IMR-90 (cell line): ENCODE measurements around the gene TAAR1. TPM values are rescaled to one million over a fixed set of nuclear protein-coding genes. Genes with fewer than 3 reads are reported as not detected.

Experiments
- ATAC-seq: fragments of 200-7000 bp; cut with Tn5 transposase; 2 replicates; pipeline ENCODE4 v1.9.1; 2020; ENCODE audit warnings: low read depth, mild to moderate bottlenecking, moderate library complexity
- BruUV-seq: library from RNA; stranded (reverse); fragments of 400-500 nt; replicated peaks from 2 replicates; lab custom pipeline; 2021; lab: Mats Ljungman, UMichigan
- CTCF ChIA-PET: fragments of 300-600 bp; formaldehyde crosslinking; extraction: SDS; loops from one replicate; lab custom pipeline; 2021; ENCODE audit warnings: antibody characterized with exemption; lab: Yijun Ruan, JAX
- POLR2A ChIA-PET: fragments of 300-600 bp; sonication (Branson Sonifier 250); formaldehyde crosslinking; loops from one replicate; lab custom pipeline; 2022; ENCODE audit warnings: antibody characterized with exemption; ENCODE audit not compliant: unreplicated experiment; lab: Charles Lee
- DNase-seq: peaks from one replicate; pipeline ENCODE4 v3.0.0; 2013
- H2AFZ ChIP-seq: replicated peaks from 2 replicates; pipeline ENCODE3; 2013; ENCODE audit warnings: low read length, mild to moderate bottlenecking; ENCODE audit not compliant: poor library complexity
- H2AK5ac ChIP-seq: 2 replicates; pipeline ENCODE4 v1.6.1; 2013; ENCODE audit warnings: low read depth, low read length, inconsistent platforms
- H2AK9ac ChIP-seq: replicated peaks from 2 replicates; pipeline ENCODE3; 2013; ENCODE audit warnings: mild to moderate bottlenecking, low read depth, low read length, moderate library complexity; ENCODE audit not compliant: poor library complexity
- H2BK120ac ChIP-seq: 2 replicates; pipeline ENCODE4 v1.6.1; 2013; ENCODE audit warnings: low read depth, low read length, inconsistent platforms
- H2BK15ac ChIP-seq: 3 replicates; pipeline ENCODE4 v1.6.1; 2013; ENCODE audit warnings: low read depth, low read length, inconsistent platforms
- H2BK20ac ChIP-seq: 2 replicates; pipeline ENCODE4 v1.6.1; 2013; ENCODE audit warnings: low read depth, mild to moderate bottlenecking, inconsistent platforms, low read length, moderate library complexity
- H2BK5ac ChIP-seq: 2 replicates; pipeline ENCODE4 v1.6.1; 2013; ENCODE audit warnings: mild to moderate bottlenecking, low read depth, low read length, inconsistent platforms; ENCODE audit not compliant: poor library complexity, severe bottlenecking
- H3K14ac ChIP-seq: replicated peaks from 2 replicates; pipeline ENCODE4 v1.6.1; 2013; ENCODE audit warnings: low read depth, low read length, inconsistent platforms
- H3K18ac ChIP-seq: 2 replicates; pipeline ENCODE4 v1.6.1; 2013; ENCODE audit warnings: low read depth, low read length, control low read depth
- H3K23ac ChIP-seq: 2 replicates; pipeline ENCODE4 v1.6.1; 2013; ENCODE audit warnings: low read depth, low read length, inconsistent platforms
- H3K27ac ChIP-seq: 2 replicates; pipeline ENCODE4 v1.5.1; 2013; ENCODE audit warnings: mild to moderate bottlenecking, control low read depth, low read length; ENCODE audit not compliant: insufficient read depth
- H3K27me3 ChIP-seq: 2 replicates; pipeline ENCODE4 v1.6.1; 2013; ENCODE audit warnings: low read length; ENCODE audit not compliant: control insufficient read depth, insufficient read depth
- H3K36me3 ChIP-seq: 2 replicates; pipeline ENCODE4 v1.6.1; 2013; ENCODE audit warnings: low read length, mixed read lengths; ENCODE audit not compliant: control insufficient read depth, insufficient read depth
- H3K4ac ChIP-seq: 2 replicates; pipeline ENCODE4 v1.6.1; 2013; ENCODE audit warnings: low read depth, low read length, inconsistent platforms
- H3K4me1 ChIP-seq: 2 replicates; pipeline ENCODE4 v1.6.1; 2013; ENCODE audit warnings: low read length, mixed read lengths; ENCODE audit not compliant: control insufficient read depth, insufficient read depth
- H3K4me2 ChIP-seq: 2 replicates; pipeline ENCODE4 v1.6.1; 2013; ENCODE audit warnings: low read depth, mild to moderate bottlenecking, control low read depth, low read length, moderate library complexity
- H3K4me3 ChIP-seq: 2 replicates; pipeline ENCODE4 v1.5.1; 2013; ENCODE audit warnings: low read depth, mild to moderate bottlenecking, control low read depth, low read length, moderate library complexity; ENCODE audit not compliant: insufficient read depth
- H3K56ac ChIP-seq: 2 replicates; pipeline ENCODE4 v1.6.1; 2013; ENCODE audit warnings: low read length, inconsistent platforms; ENCODE audit not compliant: insufficient read depth; ENCODE audit errors: extremely low read depth
- H3K79me1 ChIP-seq, 2 experiments: 2 replicates each; pipeline ENCODE4 v1.6.1; 2013; ENCODE audit warnings: low read length in 2 of 2, inconsistent platforms in 1 of 2, low read depth in 1 of 2
- H3K9ac ChIP-seq: 2 replicates; pipeline ENCODE4 v1.6.1; 2013; ENCODE audit warnings: low read depth, low read length, control low read depth
- H3K9me1 ChIP-seq: 2 replicates; pipeline ENCODE4 v1.6.1; 2013; ENCODE audit warnings: low read length, inconsistent platforms; ENCODE audit not compliant: insufficient read depth
- H3K9me3 ChIP-seq: 2 replicates; pipeline ENCODE4 v1.6.1; 2013; ENCODE audit warnings: low read length; ENCODE audit not compliant: control insufficient read depth, insufficient read depth
- H4K20me1 ChIP-seq: 2 replicates; pipeline ENCODE4 v1.6.1; 2013; ENCODE audit warnings: low read length, inconsistent platforms; ENCODE audit not compliant: insufficient read depth
- H4K5ac ChIP-seq: 2 replicates; pipeline ENCODE4 v1.6.1; 2013; ENCODE audit warnings: mild to moderate bottlenecking, low read depth, low read length, control low read depth
- H4K8ac ChIP-seq, 2 experiments: 2 replicates each; pipeline ENCODE4 v1.6.1; 2013; ENCODE audit warnings: low read depth in 2 of 2, low read length in 2 of 2, control low read depth in 1 of 2, inconsistent platforms in 1 of 2
- H4K91ac ChIP-seq: 2 replicates; pipeline ENCODE4 v1.6.1; 2013; ENCODE audit warnings: low read depth, low read length, inconsistent platforms; ENCODE audit not compliant: insufficient read depth
- MAFK ChIP-seq: IDR thresholded peaks from 2 replicates; pipeline ENCODE4 v1.6.1; 2012; ENCODE audit warnings: low read depth, low read length, improper control_type of control experiment
- MAZ ChIP-seq: IDR thresholded peaks from 2 replicates; pipeline ENCODE4 v1.6.1; 2012; ENCODE audit warnings: low read depth, mild to moderate bottlenecking, low read length, improper control_type of control experiment, moderate library complexity, borderline replicate concordance
- NFE2L2 ChIP-seq: fragments of 150-350 bp; IDR thresholded peaks from 2 replicates; pipeline ENCODE4 v1.6.1; 2016; ENCODE audit warnings: low read depth, mild to moderate bottlenecking, low read length
- RCOR1 ChIP-seq: IDR thresholded peaks from 2 replicates; pipeline ENCODE4 v1.6.1; 2012; ENCODE audit warnings: mild to moderate bottlenecking, low read length, improper control_type of control experiment; ENCODE audit not compliant: insufficient replicate concordance
- RFX5 ChIP-seq: IDR thresholded peaks from 2 replicates; pipeline ENCODE4 v1.8.0; 2012; ENCODE audit warnings: low read depth, mild to moderate bottlenecking, low read length, moderate library complexity
- WGBS, 2 experiments: methylation state at CpG; one replicate each; pipeline versions ENCODE4 v1.1.5 to v1.1.7; 2013; ENCODE audit warnings: missing lambda C conversion rate in 2 of 2; ENCODE audit not compliant: insufficient read length in 1 of 2; ENCODE audit errors: extremely low coverage in 2 of 2; 5-methylcytosine and 5-hydroxymethylcytosine counted together
- dilution Hi-C: fragments of 300-500 bp; cut with HindIII; formaldehyde crosslinking; loops from one replicate; pipeline ENCODE4 v1.14.3; 2018; ENCODE audit warnings: low sequenced_read_pairs; ENCODE audit not compliant: unreplicated experiment
- in situ Hi-C: fragments of 300-500 bp; cut with MboI; formaldehyde crosslinking; loops from 3 replicates; pipeline ENCODE4 v1.14.3; 2019; ENCODE audit warnings: low sequenced_read_pairs, inconsistent platforms, mixed read lengths
- intact Hi-C: fragments of 100-400 bp; cut with micrococcal nuclease; formaldehyde crosslinking; loops from 2 replicates; pipeline ENCODE4 v1.10.0; 2022
- polyA plus RNA-seq, 3 experiments: library from polyadenylated mRNA; depleted of rRNA; stranded (reverse); fragments of >200 nt; gene quantifications; 2 replicates each; pipeline ENCODE4 v1.2.3, GENCODE V29; 2012; ENCODE audit warnings: low replicate concordance in 1 of 3
- total RNA-seq: library from RNA; depleted of rRNA; stranded (reverse); fragments of >200 nt; gene quantifications from 2 replicates; pipeline ENCODE4 v1.2.3, GENCODE V29; 2012
- TF ChIP-seq, protein P1 (sequence below): conservative IDR thresholded peaks from 2 replicates; pipeline ENCODE4 v1.5.1; 2012; ENCODE audit warnings: mild to moderate bottlenecking, low read depth, low read length, improper control_type of control experiment
- TF ChIP-seq, protein P2 (sequence below): fragments of 150-350 bp; IDR thresholded peaks from 2 replicates; pipeline ENCODE4 v1.6.1; 2017; ENCODE audit warnings: mild to moderate bottlenecking, antibody characterized with exemption, low read length, low read depth

Gene TAAR1
- total and polyA plus RNA-seq, 2 of the 4 experiments (the other 2 are of a cell fraction): not detected

DNA sequence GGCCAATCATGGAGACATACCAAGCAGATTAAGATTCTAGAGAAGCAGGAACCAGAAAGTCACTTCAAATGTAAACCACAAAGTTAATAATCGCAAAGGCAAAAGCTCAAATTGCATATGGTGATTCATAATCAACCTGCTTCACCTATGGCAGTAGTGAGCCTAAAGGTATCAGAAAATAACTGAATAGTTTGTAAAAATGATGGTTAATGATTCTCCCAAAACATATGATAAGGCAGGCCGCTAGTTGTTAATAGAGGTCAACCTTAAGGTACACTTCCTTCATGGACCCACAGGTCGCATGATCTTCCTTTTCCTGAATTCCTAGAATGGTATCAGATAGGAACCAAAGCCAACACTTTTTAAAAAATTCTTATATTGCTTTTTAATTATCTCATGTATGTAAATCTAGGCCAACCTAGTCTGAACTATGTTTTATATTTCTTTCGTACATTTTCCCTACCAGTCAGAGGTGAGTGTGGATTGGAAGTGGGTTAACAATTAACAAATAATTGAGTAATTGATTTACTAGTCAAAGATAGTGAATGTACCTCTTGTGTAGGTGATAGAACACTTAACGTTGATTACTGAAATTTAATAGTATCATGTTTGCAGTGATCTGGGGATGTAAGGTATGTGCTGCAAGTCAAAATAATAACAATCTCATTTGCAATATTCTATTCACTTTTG lies 51.3 kb downstream of the TAAR1 start:
- H4K8ac ChIP-seq: no peak overlapping the region
- H2AK9ac ChIP-seq: no peak overlapping the region
- CTCF ChIA-PET: no interaction called here
- H2AK5ac ChIP-seq: no peak overlapping the region
- no peaks in the 10 kb centered on the region for H4K20me1 ChIP-seq
- no peak overlapping the region for H3K9ac ChIP-seq
- WGBS, 2 experiments: no CpG with 5 or more reads among the region's 5 CpGs
- no TSS peak for BruUV-seq
- no peaks in the 10 kb centered on the region for H3K79me1 ChIP-seq
- H3K23ac ChIP-seq: no peak overlapping the region
- H3K14ac ChIP-seq: no peak overlapping the region
- H3K4me3 ChIP-seq: no peak overlapping the region
- no peak overlapping the region for H3K27ac ChIP-seq
- ATAC-seq (no peak), DNase-seq (no peak)
- H2BK20ac ChIP-seq: no peak overlapping the region
- H2AFZ ChIP-seq: no peak overlapping the region
- no peaks in the 10 kb centered on the region for H3K4me1 ChIP-seq
- no peaks in the 10 kb centered on the region for H3K9me3 ChIP-seq
- POLR2A ChIA-PET: no interaction called here
- H2BK5ac ChIP-seq: no peak overlapping the region
- intact Hi-C loops (no loop called here), dilution Hi-C loops (no loop called here), in situ Hi-C loops (no loop called here)
- H3K4me2 ChIP-seq: no peak overlapping the region
- H3K4ac ChIP-seq: no peak overlapping the region
- H3K18ac ChIP-seq: no peak overlapping the region
- H3K56ac ChIP-seq: no peak overlapping the region
- no peak overlapping the region for H4K5ac ChIP-seq
- no peak overlapping the region for H2BK15ac ChIP-seq
- H2BK120ac ChIP-seq: no peak overlapping the region
- TF ChIP-seq MAFK: no peak
- TF ChIP-seq, protein P1, sequence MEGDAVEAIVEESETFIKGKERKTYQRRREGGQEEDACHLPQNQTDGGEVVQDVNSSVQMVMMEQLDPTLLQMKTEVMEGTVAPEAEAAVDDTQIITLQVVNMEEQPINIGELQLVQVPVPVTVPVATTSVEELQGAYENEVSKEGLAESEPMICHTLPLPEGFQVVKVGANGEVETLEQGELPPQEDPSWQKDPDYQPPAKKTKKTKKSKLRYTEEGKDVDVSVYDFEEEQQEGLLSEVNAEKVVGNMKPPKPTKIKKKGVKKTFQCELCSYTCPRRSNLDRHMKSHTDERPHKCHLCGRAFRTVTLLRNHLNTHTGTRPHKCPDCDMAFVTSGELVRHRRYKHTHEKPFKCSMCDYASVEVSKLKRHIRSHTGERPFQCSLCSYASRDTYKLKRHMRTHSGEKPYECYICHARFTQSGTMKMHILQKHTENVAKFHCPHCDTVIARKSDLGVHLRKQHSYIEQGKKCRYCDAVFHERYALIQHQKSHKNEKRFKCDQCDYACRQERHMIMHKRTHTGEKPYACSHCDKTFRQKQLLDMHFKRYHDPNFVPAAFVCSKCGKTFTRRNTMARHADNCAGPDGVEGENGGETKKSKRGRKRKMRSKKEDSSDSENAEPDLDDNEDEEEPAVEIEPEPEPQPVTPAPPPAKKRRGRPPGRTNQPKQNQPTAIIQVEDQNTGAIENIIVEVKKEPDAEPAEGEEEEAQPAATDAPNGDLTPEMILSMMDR: no peak
- TF ChIP-seq, protein P2, sequence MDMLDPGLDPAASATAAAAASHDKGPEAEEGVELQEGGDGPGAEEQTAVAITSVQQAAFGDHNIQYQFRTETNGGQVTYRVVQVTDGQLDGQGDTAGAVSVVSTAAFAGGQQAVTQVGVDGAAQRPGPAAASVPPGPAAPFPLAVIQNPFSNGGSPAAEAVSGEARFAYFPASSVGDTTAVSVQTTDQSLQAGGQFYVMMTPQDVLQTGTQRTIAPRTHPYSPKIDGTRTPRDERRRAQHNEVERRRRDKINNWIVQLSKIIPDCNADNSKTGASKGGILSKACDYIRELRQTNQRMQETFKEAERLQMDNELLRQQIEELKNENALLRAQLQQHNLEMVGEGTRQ: no peak
- TF ChIP-seq NFE2L2: no peak
- TF ChIP-seq RCOR1: no peak
- TF ChIP-seq MAZ: no peak
- TF ChIP-seq RFX5: no peak
- H4K91ac ChIP-seq: no peak overlapping the region
- peaks cover 22% of the 10 kb centered on the region for H3K27me3 ChIP-seq
- H3K36me3 ChIP-seq: no peaks in the 10 kb centered on the region
- no peaks in the 10 kb centered on the region for H3K9me1 ChIP-seq
